RWPE2 (cell line): ENCODE measurements around the gene NDUFA5.
A peak's percentile ranks its signal among the peaks of the same experiment; 100 is the strongest.

Experiments used
- ATAC-seq: fragments of 200-7000 bp; cut with Tn5 transposase; 3 replicates; pipeline ENCODE4 v1.9.1; 2021; ENCODE audit warnings: low read depth
- DNase-seq: peaks from one replicate; pipeline ENCODE4 v3.0.0-alpha.2; 2020; ENCODE audit warnings: low spot score
- H3K27ac ChIP-seq: fragments of 450-650 bp; 2 replicates; pipeline ENCODE4 v1.5.1; 2017; ENCODE audit warnings: mild to moderate bottlenecking; ENCODE audit not compliant: poor library complexity, severe bottlenecking
- H3K27me3 ChIP-seq: fragments of 250-450 bp; sonication (Bioruptor Pico); 2 replicates; pipeline ENCODE4 v1.5.1; 2021; ENCODE audit warnings: mild to moderate bottlenecking, moderate library complexity; ENCODE audit not compliant: insufficient read depth, poor library complexity, severe bottlenecking
- H3K36me3 ChIP-seq: fragments of 250-450 bp; sonication (Bioruptor Pico); 2 replicates; pipeline ENCODE4 v1.5.1; 2020; ENCODE audit warnings: low read depth, mild to moderate bottlenecking, moderate library complexity
- H3K4me1 ChIP-seq: fragments of 250-450 bp; sonication (Bioruptor Pico); 2 replicates; pipeline ENCODE4 v1.5.1; 2021; ENCODE audit warnings: mild to moderate bottlenecking, moderate library complexity; ENCODE audit not compliant: insufficient read depth, poor library complexity, severe bottlenecking
- H3K4me3 ChIP-seq: fragments of 250-450 bp; sonication (Bioruptor Pico); 2 replicates; pipeline ENCODE4 v1.5.1; 2021; ENCODE audit warnings: mild to moderate bottlenecking, moderate library complexity; ENCODE audit not compliant: severe bottlenecking
- H3K9me3 ChIP-seq: fragments of 250-450 bp; sonication (Bioruptor Pico); 2 replicates; pipeline ENCODE4 v1.5.1; 2021; ENCODE audit warnings: mild to moderate bottlenecking, moderate library complexity; ENCODE audit not compliant: severe bottlenecking
- CTCF ChIP-seq: fragments of 450-650 bp; IDR thresholded peaks from one replicate; pipeline ENCODE4 v1.5.1; 2017; ENCODE audit warnings: mild to moderate bottlenecking, moderate library complexity; ENCODE audit not compliant: poor library complexity, severe bottlenecking

NDUFA5 gene

GRCh38 chr7:123557398-123558288 lies at the start of gene NDUFA5:
NDUFA5 (minus strand) TSS chr7:123557818; CDS start chr7:123557795, 23 bp downstream.
- DNase-seq, result peak; percentile 97
- Histone ChIP-seq H3K27ac (peak within 1 kb of the TSS; percentile 52), H3K27me3 (no peaks in the 10 kb centered on the region), H3K4me1 (peaks cover 14% of the 10 kb centered on the region), H3K9me3 (no peaks in the 10 kb centered on the region), H3K4me3 (peak within 1 kb of the TSS; percentile 72), H3K36me3 (peaks cover 31% of the 10 kb centered on the region)
- TF ChIP-seq CTCF, result no peak
- peak; percentile 94 for ATAC-seq

GRCh38 chr7:123604739-123605138 lies 47.1 kb upstream of the NDUFA5 start:
- no peaks in the 10 kb centered on the region for H3K36me3 ChIP-seq
- no peak for TF ChIP-seq CTCF
- H3K27me3 ChIP-seq, result no peaks in the 10 kb centered on the region
- DNase-seq (no peak), ATAC-seq (no peak)
- H3K4me1 ChIP-seq, result no peaks in the 10 kb centered on the region
- no peak overlapping the region for H3K27ac ChIP-seq
- H3K4me3 ChIP-seq, result no peak overlapping the region
- no peaks in the 10 kb centered on the region for H3K9me3 ChIP-seq

GRCh38 chr7:123602648-123603047 lies 45.0 kb upstream of the NDUFA5 start:
- ATAC-seq (no peak), DNase-seq (no peak)
- Histone ChIP-seq H3K4me1 (no peaks in the 10 kb centered on the region), H3K27ac (no peak overlapping the region), H3K9me3 (no peaks in the 10 kb centered on the region), H3K4me3 (no peak overlapping the region), H3K27me3 (no peaks in the 10 kb centered on the region), H3K36me3 (no peaks in the 10 kb centered on the region)
- no peak for TF ChIP-seq CTCF

- DNase-seq (no peak), ATAC-seq (no peak)
- Histone ChIP-seq H3K4me1 (no peaks in the 10 kb centered on the region), H3K36me3 (no peaks in the 10 kb centered on the region), H3K9me3 (no peaks in the 10 kb centered on the region), H3K27me3 (no peaks in the 10 kb centered on the region), H3K27ac (no peak within 1 kb of the TSS), H3K4me3 (no peak within 1 kb of the TSS)
- TF ChIP-seq CTCF, result no peak
These were observed 43.9 kb upstream of the NDUFA5 start, which contains the start of gene ASB15 for GRCh38 chr7:123601530-123601929. ASB15 (plus strand) TSS chr7:123601821; CDS start chr7:123614503, 12,682 bp downstream.

- no peak for ATAC-seq
- Histone ChIP-seq H3K9me3 (no peaks in the 10 kb centered on the region), H3K4me1 (no peaks in the 10 kb centered on the region), H3K36me3 (no peaks in the 10 kb centered on the region), H3K27me3 (no peaks in the 10 kb centered on the region), H3K27ac (no peak overlapping the region), H3K4me3 (no peak overlapping the region)
- DNase-seq, result no peak
- TF ChIP-seq CTCF, result no peak
These were observed 43.3 kb upstream of the NDUFA5 start for GRCh38 chr7:123600876-123601275.
